Measurements from ENCODE around the gene E4F1.

Gene E4F1

GRCh38 chr16:2178321-2179106, 44.9 kb upstream of the E4F1 start:
- no peak for TF ChIP-seq CSRNP3 (CRISPR knock-in tag; IDR thresholded peaks at IDR 0.05)
- no peak for TF ChIP-seq PPARA (CRISPR knock-in tag; IDR thresholded peaks at IDR 0.05; ENCODE audit: borderline replicate concordance)
- TF ChIP-seq ARNTL (CRISPR knock-in tag; IDR thresholded peaks at IDR 0.05; ENCODE audit: borderline replicate concordance, low read depth), result no peak
- TF ChIP-seq SNAI2 (CRISPR knock-in tag; IDR thresholded peaks at IDR 0.05), result no peak
- no peak for TF ChIP-seq BACH2 (CRISPR knock-in tag; IDR thresholded peaks at IDR 0.05; ENCODE audit: borderline replicate concordance)
- TF ChIP-seq CREB5 (CRISPR knock-in tag; IDR thresholded peaks at IDR 0.05; ENCODE audit: low read depth), result no peak
- no peak for ATAC-seq

- TF ChIP-seq ZNF8 (CRISPR knock-in tag; IDR thresholded peaks at IDR 0.05) (no peak), RARB (CRISPR knock-in tag; IDR thresholded peaks at IDR 0.05) (no peak), GLIS3 (CRISPR knock-in tag; IDR thresholded peaks at IDR 0.05) (no peak), TSHZ2 (CRISPR knock-in tag; IDR thresholded peaks at IDR 0.05) (no peak), ESRRG (CRISPR knock-in tag; IDR thresholded peaks at IDR 0.05) (no peak), CREB5 (CRISPR knock-in tag; IDR thresholded peaks at IDR 0.05; ENCODE audit: low read depth) (no peak), POU6F1 (CRISPR knock-in tag; IDR thresholded peaks at IDR 0.05; ENCODE audit: borderline replicate concordance, low read depth) (no peak), ZNF70 (CRISPR knock-in tag; IDR thresholded peaks at IDR 0.05) (no peak), CSDC2 (CRISPR knock-in tag; IDR thresholded peaks at IDR 0.05) (no peak), CSRNP3 (CRISPR knock-in tag; IDR thresholded peaks at IDR 0.05) (no peak), TCF4 (CRISPR knock-in tag; IDR thresholded peaks at IDR 0.05; ENCODE audit: borderline replicate concordance) (no peak), SNAI2 (CRISPR knock-in tag; IDR thresholded peaks at IDR 0.05) (no peak), ZFP3 (CRISPR knock-in tag; IDR thresholded peaks at IDR 0.05) (no peak), ARNTL (CRISPR knock-in tag; IDR thresholded peaks at IDR 0.05; ENCODE audit: borderline replicate concordance, low read depth) (no peak), ISL1 (CRISPR knock-in tag; IDR thresholded peaks at IDR 0.05) (no peak), ZFP30 (CRISPR knock-in tag; IDR thresholded peaks at IDR 0.05) (no peak), ZC3H10 (CRISPR knock-in tag; IDR thresholded peaks at IDR 0.05) (no peak), BACH2 (CRISPR knock-in tag; IDR thresholded peaks at IDR 0.05; ENCODE audit: borderline replicate concordance) (no peak)
- ATAC-seq, result no peak
These were observed 44.3 kb upstream of the E4F1 start for GRCh38 chr16:2179107-2179501.

- TF ChIP-seq TOX (CRISPR knock-in tag; IDR thresholded peaks at IDR 0.05; ENCODE audit: borderline replicate concordance) (no peak), ZNF8 (CRISPR knock-in tag; IDR thresholded peaks at IDR 0.05) (no peak)
These were observed 43.8 kb upstream of the E4F1 start for GRCh38 chr16:2179576-2179975.

More at GRCh38 chr16:2179576-2179975, 43.8 kb upstream of the E4F1 start:
- no peak for ATAC-seq
